ENCODE results near the gene SSTR3.
"Not testable (repeated sequence)": the region's sequence is repeated elsewhere in the genome, so short reads cannot be mapped to it uniquely, and the experiment has no call there.

The SSTR3 gene

DNA sequence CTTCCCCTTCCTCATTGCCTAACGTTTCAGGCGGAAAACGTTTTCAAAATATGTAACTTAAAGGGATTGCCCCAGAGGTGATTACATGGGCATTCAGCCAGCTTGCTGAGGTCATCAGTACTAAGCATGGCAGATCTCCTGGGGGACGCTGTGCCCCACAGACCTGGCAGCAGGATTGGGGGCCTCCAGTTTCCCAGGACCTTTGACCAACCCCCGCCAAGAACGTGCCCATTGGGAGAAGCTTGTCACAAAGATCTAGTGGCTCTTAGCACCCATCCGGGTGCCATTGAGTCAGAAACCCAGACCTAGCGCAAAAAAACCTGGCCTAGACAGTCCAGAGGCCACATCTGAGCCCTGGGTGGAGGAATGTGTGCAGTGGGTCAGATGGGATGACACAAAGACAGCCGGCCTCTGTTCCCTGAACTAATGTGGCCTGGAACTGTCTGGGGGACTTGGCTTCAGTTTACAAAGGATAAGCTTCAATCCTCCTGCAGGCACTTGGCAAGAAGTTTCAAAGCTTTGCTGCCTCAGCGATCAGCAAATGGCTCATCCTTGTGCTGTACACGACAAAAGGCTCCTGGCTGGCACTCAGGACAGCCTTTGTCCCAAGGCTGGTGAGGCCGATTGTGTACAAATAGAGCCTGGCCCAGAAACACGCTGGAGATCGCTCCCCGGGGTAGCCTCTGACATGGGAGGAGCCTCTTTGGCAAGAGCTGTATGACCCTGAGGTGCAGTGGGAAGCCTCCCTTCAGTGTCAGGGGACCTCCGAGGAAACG is 33.7 kb downstream of the SSTR3 start:
- no peak for DNase-seq

- DNase-seq = no peak
Observed at GRCh38 chr22:37177755-37178154, 34.5 kb downstream of the SSTR3 start.

- no peak for DNase-seq
Observed at GRCh38 chr22:37177221-37177620, 35.1 kb downstream of the SSTR3 start.

GRCh38 chr22:37176464-37177061 is 35.7 kb downstream of the SSTR3 start:
- no peak for DNase-seq

- DNase-seq = no peak
Observed at GRCh38 chr22:37175414-37176281, 36.6 kb downstream of the SSTR3 start.

- DNase-seq = no peak
Observed at GRCh38 chr22:37174964-37175363, 37.3 kb downstream of the SSTR3 start.

GRCh38 chr22:37173709-37174108 is 38.6 kb downstream of the SSTR3 start:
- no peak for DNase-seq

DNA sequence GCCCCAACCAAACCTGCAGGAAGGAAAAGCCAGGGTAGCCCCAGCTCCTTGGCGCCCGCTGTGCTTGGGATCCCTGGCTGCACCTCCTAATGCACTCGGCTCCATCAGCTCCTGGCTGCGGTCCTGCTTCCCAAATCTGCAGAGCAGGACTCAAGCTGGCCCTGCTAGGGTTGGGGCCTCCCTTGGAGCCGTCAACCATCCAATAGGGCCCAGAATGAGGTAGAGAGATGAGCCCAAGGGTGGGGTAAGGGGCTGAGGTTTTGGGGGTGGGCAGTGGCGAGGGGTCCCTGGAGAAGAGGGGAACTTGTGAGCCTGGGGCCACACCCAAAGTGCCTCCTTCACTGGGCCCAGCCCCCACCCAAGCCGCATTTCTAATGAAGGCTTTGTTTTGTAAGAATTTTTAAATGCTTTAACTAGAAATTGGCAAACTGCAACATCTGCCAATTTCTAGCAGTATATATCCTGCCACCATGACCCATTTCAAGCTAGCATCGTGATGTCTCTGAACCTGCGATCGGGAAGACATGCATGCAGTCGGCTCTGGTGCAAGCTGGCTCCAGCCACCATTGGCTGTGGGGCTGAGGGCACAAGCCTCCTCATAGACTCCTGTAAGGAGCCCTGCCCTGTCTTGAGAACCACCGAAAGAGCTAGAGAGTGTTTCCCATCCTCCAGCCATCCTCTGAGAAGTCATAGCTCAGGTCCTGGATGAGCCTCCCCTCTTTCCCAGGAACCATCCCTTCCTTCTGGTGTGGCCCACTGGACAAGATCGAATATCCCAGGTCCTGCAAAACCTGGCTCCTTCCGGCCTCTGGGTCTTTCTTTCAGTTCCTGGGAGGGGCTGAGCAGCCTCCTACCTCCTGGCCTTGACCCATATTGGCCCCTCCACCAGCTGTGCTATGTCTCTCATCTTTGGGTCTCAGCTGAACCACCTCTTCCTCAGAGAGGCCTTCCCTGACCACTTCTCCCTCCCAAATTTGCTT is 39.7 kb downstream of the SSTR3 start:
- DNase-seq = no peak

DNA sequence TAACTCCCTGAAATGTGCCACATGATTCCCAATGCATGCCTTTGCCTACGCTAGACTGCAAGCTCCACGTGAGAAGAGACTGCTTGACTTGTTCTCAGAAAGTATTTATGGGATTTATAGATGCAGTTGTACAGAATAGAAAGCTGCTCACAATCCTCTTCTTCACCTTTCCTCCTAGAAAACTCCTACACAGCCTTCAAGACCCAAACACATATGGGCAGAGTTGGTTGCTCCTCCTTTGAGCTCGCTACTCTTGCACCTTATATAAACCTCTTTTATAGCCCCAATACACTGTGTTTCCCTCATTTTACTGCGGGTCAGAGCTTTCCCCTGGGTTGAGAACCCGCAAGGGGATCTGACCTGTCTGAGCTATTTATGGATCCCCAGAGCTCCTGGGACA is 40.6 kb downstream of the SSTR3 start:
- DNase-seq = no peak

DNA sequence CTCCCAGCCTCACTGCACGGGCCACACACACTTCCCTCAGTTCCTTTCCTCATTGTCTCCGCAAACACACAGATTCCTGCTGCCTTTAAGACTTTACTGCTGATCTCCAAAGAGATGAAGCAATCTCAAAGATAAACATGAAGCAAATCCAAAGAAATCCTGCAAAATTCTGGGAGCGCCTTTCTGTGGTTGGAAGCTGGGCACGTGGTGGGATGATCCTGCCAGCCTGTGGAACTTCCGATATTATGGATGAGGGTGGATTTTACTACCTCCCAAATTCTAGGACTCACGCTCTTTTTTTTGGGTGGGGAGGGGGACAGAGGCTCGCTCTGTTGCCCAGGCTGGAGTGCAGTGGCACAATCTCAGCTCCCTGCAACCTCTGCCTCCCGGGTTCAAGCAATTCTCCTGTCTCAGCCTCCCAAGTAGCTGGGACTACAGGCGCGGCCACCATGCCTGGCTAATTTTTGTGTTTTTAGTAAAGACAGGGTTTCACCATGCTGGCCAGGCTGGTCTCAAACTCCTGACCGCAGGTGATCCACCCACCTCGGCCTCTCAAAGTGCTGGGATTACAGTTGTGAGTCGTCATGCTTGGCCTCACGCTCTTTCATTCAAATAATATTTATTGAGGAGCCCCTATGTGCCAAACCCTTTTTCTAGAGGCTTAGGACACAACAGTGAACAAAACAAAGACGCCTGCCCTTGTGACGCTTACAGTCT is 41.4 kb downstream of the SSTR3 start:
- not testable (repeated sequence) for DNase-seq

- no peak for DNase-seq
Observed at GRCh38 chr22:37169947-37170688, 42.2 kb downstream of the SSTR3 start.

DNA sequence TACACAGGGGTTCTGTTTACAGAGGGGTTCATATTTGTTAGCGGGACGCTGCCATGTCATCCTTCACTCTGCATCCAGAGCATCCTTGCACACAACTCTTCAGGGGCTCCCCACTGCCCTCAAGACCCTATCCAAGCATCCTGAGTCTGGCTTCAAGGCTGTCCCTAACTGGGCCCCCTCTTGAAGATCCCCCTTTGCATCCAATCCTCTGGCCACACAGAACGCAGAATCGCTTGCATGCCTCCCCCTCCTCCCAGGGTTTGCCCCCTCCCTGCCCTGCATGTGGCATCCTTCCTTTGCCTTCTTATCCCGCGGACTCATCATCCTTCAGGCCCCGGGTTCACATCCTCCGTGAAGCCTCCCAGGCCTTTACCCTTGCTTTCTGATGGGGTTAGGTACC is 42.9 kb downstream of the SSTR3 start:
- DNase-seq = no peak

GRCh38 chr22:37167981-37168647 is 44.2 kb downstream of the SSTR3 start:
- DNase-seq = no peak

- no peak for DNase-seq
Observed at GRCh38 chr22:37167176-37167980, 44.9 kb downstream of the SSTR3 start.

DNA sequence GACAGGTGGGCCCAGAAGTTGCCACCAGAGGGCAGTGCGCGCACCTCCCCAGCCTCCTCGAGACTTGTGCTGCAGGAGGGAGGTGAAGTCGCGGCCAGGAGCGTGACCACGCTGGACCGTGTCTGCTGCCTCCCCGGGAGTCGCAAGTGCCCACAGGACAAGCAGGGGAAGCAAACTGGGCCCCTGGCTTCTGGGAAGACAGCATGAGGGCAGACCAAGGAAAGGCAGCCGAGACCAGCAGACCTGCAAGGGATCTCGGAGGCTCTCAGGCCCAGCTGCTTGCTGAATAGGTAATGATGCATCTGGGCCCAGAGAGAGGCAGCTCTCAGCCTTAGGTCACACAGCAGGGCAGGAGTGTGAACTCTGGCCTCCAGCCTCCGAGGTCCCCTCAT is 45.6 kb downstream of the SSTR3 start:
- DNase-seq = peak; percentile 52

DNA sequence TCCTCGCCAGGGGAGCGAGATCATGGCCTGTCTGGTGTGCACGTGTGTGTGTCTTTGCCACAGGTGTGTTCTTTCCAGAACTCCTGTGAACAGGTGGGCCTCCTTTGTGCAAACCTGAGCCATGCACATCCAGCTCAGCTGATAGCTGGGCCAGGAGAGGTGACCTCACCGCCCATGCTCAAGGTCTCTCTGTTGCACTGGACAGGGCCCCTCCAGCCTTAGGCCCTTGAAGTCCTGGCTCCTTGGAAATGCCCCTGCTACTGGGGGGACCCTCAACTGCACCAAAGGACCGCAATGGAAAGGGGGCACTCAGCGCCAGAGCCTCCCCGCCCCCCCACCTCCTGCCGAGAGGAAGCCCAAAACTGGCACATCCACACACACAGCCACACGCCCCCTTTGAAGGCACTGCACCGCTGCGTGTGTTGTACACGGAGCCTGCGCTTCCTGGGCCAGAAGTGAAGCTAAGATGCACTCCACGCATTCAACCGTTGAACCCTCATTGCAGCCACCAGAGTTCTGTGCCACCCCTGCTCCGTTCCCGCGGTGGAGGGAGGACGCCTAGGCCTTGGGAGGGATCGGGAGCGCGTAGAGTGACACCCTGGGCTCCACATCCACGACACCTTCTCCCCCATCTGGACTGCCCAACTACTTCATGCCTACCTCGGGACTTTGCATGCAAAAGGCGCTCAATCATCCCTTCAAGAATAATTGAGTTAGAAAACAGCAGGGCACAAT is 46.2 kb downstream of the SSTR3 start:
- no peak for DNase-seq

GRCh38 chr22:37165066-37165465 is 47.2 kb downstream of the SSTR3 start:
- DNase-seq = no peak

DNA sequence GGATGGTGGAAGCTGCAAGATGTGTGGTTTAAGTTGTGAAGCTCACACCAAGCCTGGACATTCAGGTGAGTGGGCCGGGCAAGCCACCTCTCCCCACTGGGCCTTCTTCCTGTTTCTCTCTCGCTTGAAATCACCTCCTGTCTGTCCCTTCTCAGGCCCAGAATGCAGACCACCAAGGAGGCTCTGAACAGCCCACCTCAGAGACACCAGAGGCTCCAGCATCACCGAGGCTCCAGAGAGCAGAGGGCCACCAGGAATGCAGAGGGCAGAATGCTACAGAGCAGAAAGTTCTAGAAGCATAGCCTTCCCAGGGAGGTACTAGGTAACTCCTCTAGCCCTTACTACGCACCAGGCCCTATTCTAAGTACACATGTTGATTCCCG is 47.8 kb downstream of the SSTR3 start:
- DNase-seq = no peak

Data from activated gamma-delta T cell (primary cell).